Activated CD8-positive, alpha-beta memory T cell treated with anti-CD3 and anti-CD28 coated beads, Interleukin-2, amount 50 U/mL, for 24 hours (primary cell): ENCODE data around the gene FMO4.
"Not testable (repeated sequence)": the region's sequence is repeated elsewhere in the genome, so short reads cannot be mapped to it uniquely, and the experiment has no call there.

ENCODE experiments used
- DNase-seq: peaks from one replicate; pipeline ENCODE4 v3.0.0-alpha.2; 2020; ENCODE audit errors: extremely low read depth

FMO4 gene

GRCh38 chr1:171334024-171334640, 20.1 kb downstream of the FMO4 start:
- no peak for DNase-seq

GRCh38 chr1:171335964-171336363, 22.0 kb downstream of the FMO4 start:
- no peak for DNase-seq

- not testable (repeated sequence) for DNase-seq
Observed at GRCh38 chr1:171339345-171339744, 25.4 kb downstream of the FMO4 start.

GRCh38 chr1:171343727-171344472, 29.9 kb downstream of the FMO4 start:
- no peak for DNase-seq

GRCh38 chr1:171344473-171344820, 30.5 kb downstream of the FMO4 start:
- DNase-seq: no peak

- no peak for DNase-seq
Observed at GRCh38 chr1:171345536-171345935, 31.6 kb downstream of the FMO4 start.

- DNase-seq: no peak
Observed at GRCh38 chr1:171346881-171347280, 32.9 kb downstream of the FMO4 start.

GRCh38 chr1:171350594-171350993, 36.6 kb downstream of the FMO4 start:
- DNase-seq: no peak

- DNase-seq: no peak
Observed at GRCh38 chr1:171351961-171352360, 38.0 kb downstream of the FMO4 start.

GRCh38 chr1:171352554-171352953, 38.6 kb downstream of the FMO4 start:
- no peak for DNase-seq

- no peak for DNase-seq
Observed at GRCh38 chr1:171355727-171356126, 41.7 kb downstream of the FMO4 start.

GRCh38 chr1:171357179-171357578, 43.2 kb downstream of the FMO4 start:
- no peak for DNase-seq

GRCh38 chr1:171359355-171359648, 45.3 kb downstream of the FMO4 start:
- not testable (repeated sequence) for DNase-seq

- not testable (repeated sequence) for DNase-seq
Observed at GRCh38 chr1:171359731-171360527, 45.9 kb downstream of the FMO4 start.

GRCh38 chr1:171366085-171366484, 52.1 kb downstream of the FMO4 start:
- DNase-seq: no peak

GRCh38 chr1:171366816-171367215, 52.8 kb downstream of the FMO4 start:
- no peak for DNase-seq

- DNase-seq: no peak
Observed at GRCh38 chr1:171367436-171367835, 53.5 kb downstream of the FMO4 start.

- no peak for DNase-seq
Observed at GRCh38 chr1:171372418-171373084, 58.6 kb downstream of the FMO4 start.

- DNase-seq: not testable (repeated sequence)
Observed at GRCh38 chr1:171373357-171374122, 59.6 kb downstream of the FMO4 start.

GRCh38 chr1:171379846-171380245, 65.9 kb downstream of the FMO4 start:
- no peak for DNase-seq

GRCh38 chr1:171381866-171382210, 67.9 kb downstream of the FMO4 start:
- DNase-seq: no peak

GRCh38 chr1:171384496-171384895, 70.5 kb downstream of the FMO4 start:
- no peak for DNase-seq
